ENCODE measurements around the gene CUX1. TPM values are rescaled to one million over a fixed set of nuclear protein-coding genes. Genes with fewer than 3 reads are reported as not detected.

Gene CUX1
- total RNA-seq, 1 experiment from 2014 or later = 92.4 TPM

DNA sequence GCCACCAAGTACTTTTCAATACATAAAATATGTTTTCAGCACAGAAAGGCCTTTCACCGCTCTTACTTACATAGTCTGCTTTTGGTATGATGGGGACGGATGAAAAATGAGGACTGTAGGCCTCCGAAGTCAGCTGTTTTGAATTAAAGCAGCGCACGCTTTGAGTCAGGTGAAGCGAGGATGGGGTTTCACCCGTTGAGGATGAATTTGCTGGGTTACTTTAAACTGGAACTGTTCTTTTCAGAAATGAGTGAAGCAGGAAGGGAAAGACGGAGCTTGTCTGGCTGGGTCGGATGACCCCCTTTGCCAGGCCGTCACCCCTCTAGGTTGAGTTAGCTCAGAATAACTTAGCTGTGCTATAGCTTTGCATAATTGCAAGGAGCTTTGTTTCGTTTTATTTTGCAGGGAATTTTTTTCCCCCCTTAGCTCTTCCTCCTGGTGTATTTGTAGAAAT, 40.0 kb downstream of the CUX1 start:
- no peak overlapping the region for H2AFZ ChIP-seq (ENCODE audit: low read length)
- no peaks in the 10 kb centered on the region for H3K27me3 ChIP-seq (ENCODE audit: low read length)
- peaks cover 95% of the 10 kb centered on the region for H3K4me1 ChIP-seq (ENCODE audit: low read length)
- no peaks in the 10 kb centered on the region for H3K9me3 ChIP-seq (ENCODE audit: low read length)
- H3K4me2 ChIP-seq (ENCODE audit: low read depth, low read length, poor library complexity, severe bottlenecking) = peak overlapping the region; percentile 77
- H3K9ac ChIP-seq (ENCODE audit: low read length) = peak overlapping the region; percentile 84
- peak overlapping the region; percentile 49 for H3K4me3 ChIP-seq (ENCODE audit: low read length)
- H3K9me2 ChIP-seq (replicated peaks; ENCODE audit: insufficient read depth, low read length) = no peaks in the 10 kb centered on the region
- peaks cover 44% of the 10 kb centered on the region for H3K79me2 ChIP-seq (ENCODE audit: low read length)
- peak overlapping the region; percentile 100 for H3K27ac ChIP-seq (ENCODE audit: low read length)
- no peaks in the 10 kb centered on the region for H3K36me3 ChIP-seq (ENCODE audit: insufficient read depth, low read length)
- DNase-seq = peak; percentile 87
- H4K20me1 ChIP-seq (ENCODE audit: insufficient read depth, low read depth, low read length) = no peaks in the 10 kb centered on the region

DNA sequence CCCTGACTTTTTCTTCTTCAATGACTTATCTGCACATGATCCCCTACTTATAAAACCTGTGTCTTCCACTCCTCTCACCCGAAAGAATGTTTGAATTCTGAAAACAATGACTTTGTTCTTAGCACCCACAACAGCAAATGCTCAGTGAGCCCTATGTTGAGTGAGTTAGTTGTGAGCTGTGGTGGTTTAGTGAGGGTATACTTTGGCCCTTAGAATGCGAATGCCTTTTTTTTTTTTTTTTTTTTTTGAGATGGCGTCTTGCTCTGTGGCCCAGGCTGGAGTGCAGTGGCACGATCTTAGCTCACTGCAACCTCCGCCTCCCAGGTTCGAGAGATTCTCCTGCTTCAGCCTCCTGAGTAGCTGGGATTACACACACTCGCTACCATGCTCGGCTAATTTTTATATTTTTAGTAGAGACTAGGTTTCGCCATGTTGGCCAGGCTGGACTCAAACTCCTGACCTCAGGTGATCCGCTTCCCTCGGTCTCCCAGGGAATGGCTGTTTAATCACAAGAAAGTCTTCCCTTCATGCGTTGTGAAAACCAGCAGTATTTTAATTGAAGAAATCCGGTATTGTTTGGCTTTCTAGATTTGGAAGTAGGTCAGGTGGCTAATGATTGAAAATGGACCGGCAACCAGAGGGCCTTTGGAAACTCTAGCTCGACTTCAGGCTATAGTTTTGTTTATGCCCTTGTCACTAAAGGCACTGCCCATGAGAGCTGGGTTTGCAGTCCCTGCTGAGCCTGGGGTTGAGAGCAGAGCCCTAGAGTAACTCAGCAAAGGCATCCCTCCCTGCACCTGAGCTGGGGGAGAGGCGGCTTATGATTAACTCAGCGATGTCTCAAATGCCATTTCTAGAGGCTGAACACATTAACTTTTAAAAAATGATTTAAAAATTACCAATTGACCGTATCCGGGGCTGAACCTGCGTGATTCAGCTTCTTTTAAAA, 41.3 kb downstream of the CUX1 start:
- no peaks in the 10 kb centered on the region for H3K9me3 ChIP-seq (ENCODE audit: low read length)
- H3K27ac ChIP-seq (ENCODE audit: low read length) = peak overlapping the region; percentile 100
- peak; percentile 92 for DNase-seq
- H3K36me3 ChIP-seq (ENCODE audit: insufficient read depth, low read length) = no peaks in the 10 kb centered on the region; the same call in 1 of the 2 replicates
- H3K4me2 ChIP-seq (ENCODE audit: low read depth, low read length, poor library complexity, severe bottlenecking) = peak overlapping the region; percentile 77
- no peaks in the 10 kb centered on the region for H4K20me1 ChIP-seq (ENCODE audit: insufficient read depth, low read depth, low read length)
- peak overlapping the region; percentile 84 for H3K9ac ChIP-seq (ENCODE audit: low read length)
- H3K79me2 ChIP-seq (ENCODE audit: low read length) = peaks cover 34% of the 10 kb centered on the region
- peak overlapping the region; percentile 40 for H3K4me3 ChIP-seq (ENCODE audit: low read length)
- no peak overlapping the region for H2AFZ ChIP-seq (ENCODE audit: low read length)
- peaks cover 95% of the 10 kb centered on the region for H3K4me1 ChIP-seq (ENCODE audit: low read length)
- H3K27me3 ChIP-seq (ENCODE audit: low read length) = no peaks in the 10 kb centered on the region
- no peaks in the 10 kb centered on the region for H3K9me2 ChIP-seq (replicated peaks; ENCODE audit: insufficient read depth, low read length)

DNA sequence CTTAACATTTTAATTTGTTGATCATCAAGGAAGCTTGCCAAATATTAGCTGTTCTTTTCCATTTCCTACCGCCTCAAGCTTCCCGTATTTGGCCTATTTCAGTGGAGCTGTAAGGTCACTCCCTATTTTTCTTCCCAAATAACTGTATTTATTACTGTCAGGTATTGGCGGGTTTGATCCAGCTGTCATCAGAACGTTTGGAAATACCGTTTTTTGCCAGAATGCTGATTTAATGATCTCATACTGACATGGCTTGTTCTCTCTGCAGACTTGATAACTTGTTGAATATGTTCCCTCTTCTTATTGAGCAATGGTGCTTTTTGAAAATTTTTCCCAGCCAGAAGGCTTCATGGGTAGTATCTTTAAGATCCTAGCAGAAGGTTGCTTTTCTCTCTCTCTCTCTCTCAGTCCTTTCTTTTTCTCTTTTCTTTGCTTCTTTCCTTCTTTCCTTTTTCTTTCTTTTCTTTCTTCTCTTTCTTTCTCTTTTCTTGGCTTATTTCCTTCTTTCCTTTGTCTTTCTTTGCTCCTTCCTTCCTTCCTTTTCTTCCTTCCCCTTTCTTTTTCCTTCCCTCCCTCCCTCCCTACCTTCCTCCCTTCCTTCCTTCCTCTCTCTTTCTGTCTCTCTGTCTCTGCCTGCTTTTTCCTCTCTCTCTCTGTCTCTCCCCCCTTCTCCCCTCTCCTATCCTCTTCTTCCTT, 42.1 kb downstream of the CUX1 start:
- Histone ChIP-seq H3K36me3 (ENCODE audit: insufficient read depth, low read length) (no peaks in the 10 kb centered on the region; the same call in 1 of the 2 replicates), H3K9me3 (ENCODE audit: low read length) (no peaks in the 10 kb centered on the region), H3K79me2 (ENCODE audit: low read length) (peaks cover 32% of the 10 kb centered on the region), H2AFZ (ENCODE audit: low read length) (no peak overlapping the region), H3K27ac (ENCODE audit: low read length) (peak overlapping the region; percentile 100), H3K9me2 (replicated peaks; ENCODE audit: insufficient read depth, low read length) (no peaks in the 10 kb centered on the region), H3K4me1 (ENCODE audit: low read length) (peaks cover 95% of the 10 kb centered on the region), H4K20me1 (ENCODE audit: insufficient read depth, low read depth, low read length) (no peaks in the 10 kb centered on the region), H3K4me3 (ENCODE audit: low read length) (peak overlapping the region; percentile 40), H3K4me2 (ENCODE audit: low read depth, low read length, poor library complexity, severe bottlenecking) (peak overlapping the region; percentile 77), H3K9ac (ENCODE audit: low read length) (peak overlapping the region; percentile 84), H3K27me3 (ENCODE audit: low read length) (no peaks in the 10 kb centered on the region)
- peak; percentile 71 for DNase-seq

DNA sequence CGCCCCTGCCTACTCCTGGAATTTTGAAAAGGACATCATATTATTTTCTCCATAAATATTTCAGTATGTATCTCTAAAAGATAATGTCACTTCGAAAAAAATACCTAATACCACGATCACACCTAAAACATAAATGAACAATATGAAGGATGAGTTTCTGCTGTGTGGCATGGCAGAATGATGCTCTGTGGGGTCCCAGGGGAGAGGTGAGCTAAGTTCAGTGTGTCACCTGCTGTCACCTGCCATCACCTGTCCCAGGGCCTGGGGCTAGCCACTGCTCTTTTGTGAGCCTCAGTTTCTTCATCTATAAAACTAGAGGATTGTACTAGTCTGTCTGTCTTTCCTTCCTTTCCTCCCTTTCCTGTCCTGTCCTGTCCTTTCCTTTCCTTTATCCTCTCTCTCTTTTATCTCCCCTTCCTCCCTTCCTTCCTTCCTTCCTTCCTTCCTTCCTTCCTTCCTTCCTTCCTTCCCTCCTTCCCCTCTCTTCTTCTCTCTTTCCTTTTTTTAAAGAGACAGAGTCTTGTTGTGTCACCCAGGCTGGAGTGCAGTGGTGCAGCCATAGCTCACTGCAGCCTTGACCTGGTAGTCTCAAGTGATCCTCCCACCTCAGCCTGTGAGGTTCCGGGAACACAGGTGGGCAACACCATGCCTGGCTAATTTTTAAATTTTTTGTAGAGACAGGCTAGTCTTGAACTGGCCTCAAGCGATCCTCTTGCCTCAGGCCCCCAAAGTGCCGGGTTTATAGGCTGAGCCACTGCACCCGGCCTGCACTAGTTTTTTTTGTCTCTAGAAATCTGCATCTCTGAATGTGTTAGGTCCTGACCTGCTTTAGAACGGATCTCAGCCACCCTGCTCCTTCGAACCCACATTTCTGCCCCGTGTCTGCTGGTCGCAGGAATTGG, 43.1 kb downstream of the CUX1 start:
- H3K79me2 ChIP-seq (ENCODE audit: low read length) = peaks cover 31% of the 10 kb centered on the region
- H3K4me1 ChIP-seq (ENCODE audit: low read length) = peaks cover 95% of the 10 kb centered on the region
- peak overlapping the region; percentile 100 for H3K27ac ChIP-seq (ENCODE audit: low read length)

DNA sequence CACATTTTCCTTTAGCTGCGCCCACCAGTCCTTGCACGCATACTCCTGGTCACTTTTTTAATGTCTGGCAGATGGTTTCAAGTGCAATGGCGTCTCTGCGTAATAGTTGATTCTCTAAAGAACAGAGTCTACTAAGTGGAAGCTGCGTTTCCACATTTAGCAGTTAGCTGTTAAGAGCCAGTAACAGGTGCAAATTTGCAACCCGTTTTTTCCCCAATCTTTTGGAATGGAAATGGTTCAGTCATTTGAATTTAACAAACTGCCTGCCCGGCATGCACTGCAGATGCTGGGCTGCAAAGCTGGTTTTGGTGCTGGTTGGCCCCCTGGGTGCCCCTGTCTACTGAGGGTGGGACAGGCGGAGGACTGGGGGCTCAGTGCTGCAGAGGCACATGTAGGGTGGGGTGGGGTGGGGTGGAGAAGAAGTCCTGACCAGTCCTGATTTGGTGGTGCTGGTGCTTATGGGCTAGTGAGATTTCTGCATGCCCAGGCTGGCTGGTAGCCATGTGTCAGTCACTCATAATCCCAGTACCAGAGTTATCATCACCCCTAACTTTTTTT, 43.9 kb downstream of the CUX1 start:
- Histone ChIP-seq H3K27me3 (ENCODE audit: low read length) (no peaks in the 10 kb centered on the region), H4K20me1 (ENCODE audit: insufficient read depth, low read depth, low read length) (no peaks in the 10 kb centered on the region), H3K36me3 (ENCODE audit: insufficient read depth, low read length) (peaks cover 7% of the 10 kb centered on the region; the same call in 1 of the 2 replicates), H3K4me3 (ENCODE audit: low read length) (peak overlapping the region; percentile 48), H2AFZ (ENCODE audit: low read length) (no peak overlapping the region), H3K9me3 (ENCODE audit: low read length) (no peaks in the 10 kb centered on the region), H3K4me2 (ENCODE audit: low read depth, low read length, poor library complexity, severe bottlenecking) (peak overlapping the region; percentile 77), H3K4me1 (ENCODE audit: low read length) (peaks cover 95% of the 10 kb centered on the region), H3K9ac (ENCODE audit: low read length) (peak overlapping the region; percentile 85), H3K27ac (ENCODE audit: low read length) (peak overlapping the region; percentile 100), H3K9me2 (replicated peaks; ENCODE audit: insufficient read depth, low read length) (no peaks in the 10 kb centered on the region), H3K79me2 (ENCODE audit: low read length) (peaks cover 35% of the 10 kb centered on the region)
- peak; percentile 98 for DNase-seq

More for the DNA sequence above, 43.1 kb downstream of the CUX1 start:
- Histone ChIP-seq H2AFZ (ENCODE audit: low read length) (no peak overlapping the region), H3K9me3 (ENCODE audit: low read length) (no peaks in the 10 kb centered on the region), H3K4me3 (ENCODE audit: low read length) (peak overlapping the region; percentile 40), H3K36me3 (ENCODE audit: insufficient read depth, low read length) (peaks cover 4% of the 10 kb centered on the region; the same call in 1 of the 2 replicates), H3K4me2 (ENCODE audit: low read depth, low read length, poor library complexity, severe bottlenecking) (peak overlapping the region; percentile 77), H3K9ac (ENCODE audit: low read length) (peak overlapping the region; percentile 84), H4K20me1 (ENCODE audit: insufficient read depth, low read depth, low read length) (no peaks in the 10 kb centered on the region), H3K9me2 (replicated peaks; ENCODE audit: insufficient read depth, low read length) (no peaks in the 10 kb centered on the region), H3K27me3 (ENCODE audit: low read length) (no peaks in the 10 kb centered on the region)
- peak; percentile 87 for DNase-seq

DNA sequence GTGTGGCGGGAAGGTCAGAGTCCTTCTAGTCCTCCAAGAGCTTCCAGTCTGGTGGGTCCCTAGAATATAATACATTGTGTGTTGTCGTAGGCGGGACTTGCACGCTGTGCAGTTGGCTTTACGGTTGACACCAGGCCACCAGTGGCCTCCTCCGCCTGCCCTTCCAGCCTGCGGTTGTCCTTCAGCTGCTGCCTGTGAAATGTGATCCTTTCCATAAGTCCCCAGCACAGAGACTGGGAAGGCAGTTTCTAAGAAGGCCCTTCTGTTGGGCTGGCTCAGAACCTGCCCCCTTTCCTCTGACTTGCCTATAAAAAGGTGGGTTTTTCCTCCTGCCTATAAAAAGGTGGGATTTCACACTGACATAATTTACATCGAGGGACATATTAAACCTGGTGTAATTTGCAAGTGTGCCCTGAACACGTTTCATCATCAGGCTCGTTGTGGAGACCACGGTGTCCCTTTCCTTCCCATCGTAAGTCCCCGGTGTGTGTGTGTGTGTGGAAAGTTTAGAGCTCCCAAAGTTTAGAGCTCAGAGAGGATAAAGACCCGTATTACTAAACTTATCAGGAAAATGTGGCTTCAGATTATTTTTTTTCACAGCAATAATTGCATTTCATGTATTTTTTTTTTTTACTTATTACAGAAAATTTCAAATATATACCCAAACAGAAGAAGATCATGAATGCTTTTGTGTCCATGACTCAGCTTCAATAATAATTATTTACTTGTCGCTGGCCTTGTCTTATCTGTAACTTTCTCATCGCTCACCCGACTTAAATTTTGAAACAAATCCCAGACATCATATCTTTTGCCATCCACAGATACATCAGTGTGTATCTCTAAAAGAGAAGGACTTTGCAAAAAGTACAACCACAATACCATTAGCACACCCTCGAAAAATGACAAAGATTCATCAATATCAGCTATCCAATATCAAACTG, 45.1 kb downstream of the CUX1 start:
- Histone ChIP-seq H3K9me3 (ENCODE audit: low read length) (no peaks in the 10 kb centered on the region), H3K4me1 (ENCODE audit: low read length) (peaks cover 97% of the 10 kb centered on the region), H3K79me2 (ENCODE audit: low read length) (peaks cover 46% of the 10 kb centered on the region), H3K9ac (ENCODE audit: low read length) (peak overlapping the region; percentile 85), H3K27me3 (ENCODE audit: low read length) (no peaks in the 10 kb centered on the region), H3K4me3 (ENCODE audit: low read length) (peak overlapping the region; percentile 48), H3K9me2 (replicated peaks; ENCODE audit: insufficient read depth, low read length) (no peaks in the 10 kb centered on the region), H4K20me1 (ENCODE audit: insufficient read depth, low read depth, low read length) (no peaks in the 10 kb centered on the region), H3K4me2 (ENCODE audit: low read depth, low read length, poor library complexity, severe bottlenecking) (peak overlapping the region; percentile 71), H3K27ac (ENCODE audit: low read length) (peak overlapping the region; percentile 100), H3K36me3 (ENCODE audit: insufficient read depth, low read length) (peaks cover 7% of the 10 kb centered on the region; the same call in 1 of the 2 replicates), H2AFZ (ENCODE audit: low read length) (no peak overlapping the region)
- peak; percentile 92 for DNase-seq

DNA sequence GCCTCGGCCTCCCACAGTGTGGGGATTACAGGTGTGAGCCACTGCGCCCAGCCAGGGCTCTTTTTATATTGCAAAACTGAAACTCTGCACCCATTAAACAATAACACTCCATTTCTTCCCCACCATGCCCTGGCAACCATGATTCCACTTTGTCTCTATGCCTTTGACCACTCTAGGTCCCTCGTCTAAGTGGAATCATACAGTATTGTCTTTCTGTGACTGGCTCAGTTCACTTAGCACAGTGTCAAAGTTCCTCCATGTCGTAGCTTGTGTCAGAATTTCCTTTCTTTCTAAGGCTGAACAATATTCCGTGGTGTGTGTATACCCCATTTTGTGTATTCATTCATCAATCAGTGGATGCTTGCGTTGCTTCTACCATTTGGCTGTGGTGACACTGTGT, 46.2 kb downstream of the CUX1 start:
- peaks cover 48% of the 10 kb centered on the region for H3K79me2 ChIP-seq (ENCODE audit: low read length)
- no peak overlapping the region for H3K4me3 ChIP-seq (ENCODE audit: low read length)
- H3K9ac ChIP-seq (ENCODE audit: low read length) = peak overlapping the region; percentile 85
- H3K36me3 ChIP-seq (ENCODE audit: insufficient read depth, low read length) = peaks cover 7% of the 10 kb centered on the region; the same call in 1 of the 2 replicates
- H3K4me1 ChIP-seq (ENCODE audit: low read length) = peaks cover 97% of the 10 kb centered on the region
- H3K4me2 ChIP-seq (ENCODE audit: low read depth, low read length, poor library complexity, severe bottlenecking) = peak overlapping the region; percentile 71
- H2AFZ ChIP-seq (ENCODE audit: low read length) = no peak overlapping the region
- peak overlapping the region; percentile 100 for H3K27ac ChIP-seq (ENCODE audit: low read length)
- H3K9me3 ChIP-seq (ENCODE audit: low read length) = no peaks in the 10 kb centered on the region
- no peaks in the 10 kb centered on the region for H3K9me2 ChIP-seq (replicated peaks; ENCODE audit: insufficient read depth, low read length)
- peak; percentile 58 for DNase-seq
- no peaks in the 10 kb centered on the region for H3K27me3 ChIP-seq (ENCODE audit: low read length)
- no peaks in the 10 kb centered on the region for H4K20me1 ChIP-seq (ENCODE audit: insufficient read depth, low read depth, low read length)

Measured in Karpas-422 (cell line).